GM18951 (cell line): ENCODE measurements around the gene NECAB2.
"Not testable (repeated sequence)": the region's sequence is repeated elsewhere in the genome, so short reads cannot be mapped to it uniquely, and the experiment has no call there.

ENCODE experiments used
- POLR2A ChIP-seq: IDR thresholded peaks from 4 replicates; pipeline ENCODE4 v1.6.1; 2011; ENCODE audit warnings: mild to moderate bottlenecking; ENCODE audit not compliant: insufficient read length, insufficient read depth; ENCODE audit errors: extremely low read depth
- in situ Hi-C: fragments of 300-500 bp; cut with MboI; formaldehyde crosslinking; loops from one replicate; pipeline ENCODE4 v1.12.0; 2022; ENCODE audit warnings: low sequenced_read_pairs, mixed read lengths, inconsistent platforms; ENCODE audit not compliant: unreplicated experiment

NECAB2 gene

GRCh38 chr16:83940630-83941378 is 27.2 kb upstream of the NECAB2 start:
- in situ Hi-C loops = no loop called here
- TF ChIP-seq POLR2A = no peak

GRCh38 chr16:83941546-83941945 is 26.5 kb upstream of the NECAB2 start:
- in situ Hi-C loops = not testable (repeated sequence)

GRCh38 chr16:83942074-83942473 is 26.0 kb upstream of the NECAB2 start:
- in situ Hi-C loops = no loop called here
- no peak for TF ChIP-seq POLR2A

- in situ Hi-C loops = no loop called here
- no peak for TF ChIP-seq POLR2A
These were observed 25.1 kb upstream of the NECAB2 start for GRCh38 chr16:83942815-83943515.

- TF ChIP-seq POLR2A = no peak
- in situ Hi-C loops = no loop called here
These were observed 24.5 kb upstream of the NECAB2 start for GRCh38 chr16:83943516-83944050.

- no peak for TF ChIP-seq POLR2A
- in situ Hi-C loops = no loop called here
These were observed 22.5 kb upstream of the NECAB2 start for GRCh38 chr16:83945587-83945986.

- no peak for TF ChIP-seq POLR2A
- in situ Hi-C loops = no loop called here
These were observed 21.8 kb upstream of the NECAB2 start for GRCh38 chr16:83946154-83946780.

- TF ChIP-seq POLR2A = no peak
- in situ Hi-C loops = no loop called here
These were observed 21.1 kb upstream of the NECAB2 start for GRCh38 chr16:83946781-83947566.

- no peak for TF ChIP-seq POLR2A
- in situ Hi-C loops = no loop called here
These were observed 20.3 kb upstream of the NECAB2 start for GRCh38 chr16:83947642-83948234.

- TF ChIP-seq POLR2A = no peak
- in situ Hi-C loops = no loop called here
These were observed 18.9 kb upstream of the NECAB2 start for GRCh38 chr16:83948914-83949723.

GRCh38 chr16:83949724-83950001 is 18.4 kb upstream of the NECAB2 start:
- in situ Hi-C loops = loop anchor here (25.0 kb wide), 1 partner anchor 238 kb away; the partner anchor contains the start of genes ADAD2 and TAF1C
- TF ChIP-seq POLR2A = no peak

GRCh38 chr16:83950862-83951399 is 17.1 kb upstream of the NECAB2 start:
- in situ Hi-C loops = loop anchor here (25.0 kb wide), 1 partner anchor 236 kb away; the partner anchor contains the start of genes ADAD2 and TAF1C
